ENCODE measurements around the gene CFAP410.
"Not testable (repeated sequence)": the region's sequence is repeated elsewhere in the genome, so short reads cannot be mapped to it uniquely, and the experiment has no call there.

CFAP410 gene

DNA sequence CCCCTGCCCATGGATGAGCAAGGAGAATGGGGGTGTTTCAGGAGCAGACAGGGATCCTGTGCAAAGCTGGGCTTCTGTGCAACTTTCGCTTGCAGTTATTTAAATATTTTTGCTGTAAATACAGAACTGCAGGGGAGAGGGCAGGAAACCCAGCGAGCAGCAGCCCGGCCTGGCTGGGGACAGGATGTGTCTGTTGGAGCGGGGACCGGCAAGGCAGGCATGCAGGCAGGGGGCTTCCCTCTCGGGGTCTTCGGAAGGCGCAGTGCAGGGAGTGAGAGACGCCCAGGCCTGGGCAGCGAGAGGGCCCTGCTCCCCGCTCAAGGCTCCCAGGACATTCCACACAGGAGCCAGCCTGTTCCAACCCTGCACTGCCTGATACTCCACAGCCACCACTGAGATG, 55.2 kb downstream of the CFAP410 start:
- no peak for DNase-seq

DNA sequence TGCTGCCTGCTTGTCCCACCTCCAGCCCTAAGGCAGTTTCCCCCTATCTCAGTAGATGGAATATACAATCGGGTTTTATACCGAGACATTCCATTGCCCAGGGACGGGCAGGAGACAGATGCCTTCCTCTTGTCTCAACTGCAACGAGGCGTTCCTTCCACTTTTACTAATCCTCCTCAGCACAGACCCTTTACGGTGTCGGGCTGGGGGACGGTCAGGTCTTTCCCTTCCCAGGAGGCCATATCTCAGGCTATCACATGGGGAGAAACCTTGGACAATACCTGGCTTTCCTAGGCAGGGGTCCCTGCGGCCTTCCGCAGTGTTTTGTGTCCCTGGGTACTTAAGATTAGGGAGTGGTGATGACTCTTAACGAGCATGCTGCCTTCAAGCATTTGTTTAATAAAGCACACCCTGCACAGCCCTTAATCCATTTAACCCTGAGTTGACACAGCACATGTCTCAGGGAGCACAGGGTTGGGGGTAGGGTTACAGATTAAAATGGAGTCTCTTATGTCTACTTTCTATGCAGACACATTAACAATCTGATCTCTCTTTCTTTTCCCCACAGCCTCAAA, 55.9 kb downstream of the CFAP410 start:
- DNase-seq = not testable (repeated sequence)

DNA sequence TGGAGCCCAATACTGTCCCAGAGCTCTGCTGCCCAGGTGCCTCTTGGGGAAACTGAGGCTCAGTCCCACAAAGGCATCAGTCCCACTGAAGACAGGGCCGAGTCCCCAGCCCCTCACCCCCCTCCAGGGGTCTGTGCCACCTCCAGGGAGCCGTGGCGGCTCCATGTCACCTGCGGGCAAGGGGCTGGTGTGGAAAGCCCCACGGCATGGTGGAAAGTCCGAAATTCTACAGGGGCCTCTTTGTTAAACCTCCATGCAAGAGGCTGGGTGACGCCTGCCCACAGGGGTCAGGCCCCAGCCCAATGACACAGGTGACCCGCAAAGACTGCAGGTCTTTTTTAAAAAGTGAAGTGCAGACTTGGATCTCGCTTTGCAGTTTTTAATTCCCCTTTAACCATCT, 56.8 kb downstream of the CFAP410 start:
- DNase-seq = no peak

DNA sequence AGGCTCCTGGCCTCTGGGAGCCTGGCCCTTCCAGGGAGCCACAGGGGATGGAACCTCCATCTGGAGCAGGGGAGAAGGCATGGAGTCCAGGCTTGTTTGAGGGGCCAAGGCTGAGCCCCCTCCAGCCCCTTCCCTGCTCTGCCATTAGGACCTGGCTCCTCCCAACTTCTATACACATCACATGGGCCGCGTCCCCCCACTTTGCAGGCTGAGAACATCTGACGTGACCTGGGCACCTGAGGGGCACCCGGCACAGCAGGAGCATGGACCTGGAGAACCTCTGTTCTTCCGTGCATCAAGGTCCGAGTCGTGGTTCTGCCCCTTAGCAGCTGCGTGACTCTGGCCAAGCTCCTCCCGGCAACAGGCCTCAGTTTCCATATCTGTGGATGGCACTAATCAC, 57.4 kb downstream of the CFAP410 start:
- DNase-seq = no peak

DNA sequence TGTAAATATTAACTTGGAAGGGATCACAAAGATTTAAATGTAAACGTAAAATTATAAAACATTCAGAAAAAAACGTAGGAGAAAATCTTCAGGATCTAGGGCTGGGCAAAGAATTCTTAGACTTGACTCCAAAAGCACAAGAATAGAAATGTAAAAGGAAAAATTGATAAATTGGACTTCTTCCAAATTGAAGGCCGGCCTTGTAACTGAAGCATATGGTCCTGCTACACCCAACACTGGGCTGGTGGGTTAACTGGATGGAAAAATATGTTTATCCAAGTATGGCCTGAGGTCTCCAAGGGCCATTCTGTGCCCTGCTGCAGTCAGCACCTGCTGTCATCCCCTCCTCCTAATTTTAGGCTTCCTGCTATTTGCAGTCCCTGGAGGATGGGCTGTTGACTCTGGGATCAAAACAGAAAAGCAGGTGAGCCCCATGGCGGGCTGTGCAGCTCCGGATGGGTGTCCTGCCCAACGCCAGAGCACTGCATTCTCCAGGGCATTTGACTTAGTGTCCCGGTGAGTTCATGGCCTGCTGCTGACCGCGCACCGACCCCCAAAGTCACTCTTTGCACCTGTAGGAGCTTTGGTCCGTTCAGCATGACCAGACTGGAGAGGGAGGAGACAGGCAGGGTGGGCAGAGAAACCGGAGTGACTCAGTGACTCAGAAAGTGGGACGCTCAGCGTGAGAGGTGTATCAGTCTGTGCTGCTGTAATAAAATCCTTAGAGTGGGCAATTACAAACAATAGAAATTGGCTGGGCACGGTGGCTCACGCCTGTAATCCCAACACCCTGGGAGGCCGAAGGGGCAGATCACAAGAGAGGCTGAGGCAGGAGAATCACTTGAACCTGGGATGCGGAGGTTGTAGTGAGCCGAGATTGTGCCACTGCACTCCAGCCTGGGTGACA, 59.6 kb downstream of the CFAP410 start:
- no peak for DNase-seq
